ENCODE results near the gene TSPEAR.
"Not testable (repeated sequence)": the region's sequence is repeated elsewhere in the genome, so short reads cannot be mapped to it uniquely, and the experiment has no call there.

TSPEAR gene

GRCh38 chr21:44647222-44647552 lies 64.2 kb downstream of the TSPEAR start:
- DNase-seq: no peak

- not testable (repeated sequence) for DNase-seq
These were observed 64.8 kb downstream of the TSPEAR start, which contains the start of gene KRTAP10-11 for GRCh38 chr21:44646366-44647221. Gene KRTAP10-11, plus strand, starts transcription at chr21:44646414. Its CDS starts 45 bp downstream, at chr21:44646459.

GRCh38 chr21:44644878-44645277 lies 66.5 kb downstream of the TSPEAR start:
- DNase-seq: no peak

GRCh38 chr21:44643741-44644310 lies 67.5 kb downstream of the TSPEAR start:
- DNase-seq: no peak

- no peak for DNase-seq
These were observed 70.6 kb downstream of the TSPEAR start for GRCh38 chr21:44640761-44641160.

- no peak for DNase-seq
These were observed 72.1 kb downstream of the TSPEAR start for GRCh38 chr21:44639331-44639655.

GRCh38 chr21:44638506-44639330 lies 72.7 kb downstream of the TSPEAR start:
- DNase-seq: not testable (repeated sequence)

- DNase-seq: not testable (repeated sequence)
These were observed 73.5 kb downstream of the TSPEAR start for GRCh38 chr21:44637851-44638348.

GRCh38 chr21:44637018-44637850 lies 74.1 kb downstream of the TSPEAR start, which contains the start of gene KRTAP10-10:
Gene KRTAP10-10, plus strand, starts transcription at chr21:44637356. Its CDS starts 62 bp downstream, at chr21:44637418.
- DNase-seq: no peak

GRCh38 chr21:44636209-44637017 lies 75.0 kb downstream of the TSPEAR start:
- DNase-seq: no peak

GRCh38 chr21:44632067-44632466 lies 79.3 kb downstream of the TSPEAR start:
- DNase-seq: no peak

- no peak for DNase-seq
These were observed 80.9 kb downstream of the TSPEAR start for GRCh38 chr21:44630440-44630839.

GRCh38 chr21:44628707-44629391 lies 82.5 kb downstream of the TSPEAR start:
- DNase-seq: no peak

GRCh38 chr21:44627831-44628233 lies 83.5 kb downstream of the TSPEAR start:
- not testable (repeated sequence) for DNase-seq

GRCh38 chr21:44627181-44627822 lies 84.1 kb downstream of the TSPEAR start:
- DNase-seq: not testable (repeated sequence)

GRCh38 chr21:44626673-44627143 lies 84.7 kb downstream of the TSPEAR start, which contains the start of gene KRTAP10-9:
Gene KRTAP10-9, plus strand, starts transcription at chr21:44627093. Its CDS starts 79 bp downstream, at chr21:44627172.
- DNase-seq: no peak

GRCh38 chr21:44626262-44626661 lies 85.1 kb downstream of the TSPEAR start:
- DNase-seq: no peak

GRCh38 chr21:44625756-44626155 lies 85.6 kb downstream of the TSPEAR start:
- no peak for DNase-seq

- no peak for DNase-seq
These were observed 87.8 kb downstream of the TSPEAR start for GRCh38 chr21:44623575-44623974.

GRCh38 chr21:44619886-44620285 lies 91.5 kb downstream of the TSPEAR start:
- DNase-seq: no peak
